GM21381 (cell line): ENCODE data around the gene BOK.
"Not testable (repeated sequence)": the region's sequence is repeated elsewhere in the genome, so short reads cannot be mapped to it uniquely, and the experiment has no call there.

ENCODE experiments used
- ATAC-seq: cut with Tn5 transposase; IDR thresholded peaks from one replicate; pipeline ENCODE4 v1.9.1; 2021; ENCODE audit warnings: mild to moderate bottlenecking, moderate library complexity; ENCODE audit not compliant: unreplicated experiment

BOK gene

GRCh38 chr2:241571821-241572620, 13.5 kb downstream of the BOK start:
- ATAC-seq = no peak

- not testable (repeated sequence) for ATAC-seq
These were observed 14.5 kb downstream of the BOK start for GRCh38 chr2:241572915-241573651.

GRCh38 chr2:241573741-241574140, 15.2 kb downstream of the BOK start:
- ATAC-seq = no peak

GRCh38 chr2:241574911-241575623, 16.5 kb downstream of the BOK start:
- ATAC-seq = no peak

- no peak for ATAC-seq
These were observed 17.2 kb downstream of the BOK start for GRCh38 chr2:241575624-241576292.

- ATAC-seq = no peak
These were observed 17.7 kb downstream of the BOK start for GRCh38 chr2:241576293-241576654.

GRCh38 chr2:241577413-241578122, 19.0 kb downstream of the BOK start:
- ATAC-seq = no peak

GRCh38 chr2:241579281-241579680, 20.7 kb downstream of the BOK start:
- ATAC-seq = no peak

GRCh38 chr2:241582328-241582727, 23.8 kb downstream of the BOK start:
- ATAC-seq = no peak

GRCh38 chr2:241582806-241583205, 24.3 kb downstream of the BOK start:
- no peak for ATAC-seq

- ATAC-seq = no peak
These were observed 25.9 kb downstream of the BOK start for GRCh38 chr2:241584436-241584835.

- no peak for ATAC-seq
These were observed 28.2 kb downstream of the BOK start for GRCh38 chr2:241586564-241587264.

GRCh38 chr2:241589863-241590262, 31.3 kb downstream of the BOK start:
- ATAC-seq = not testable (repeated sequence)

- ATAC-seq = not testable (repeated sequence)
These were observed 32.2 kb downstream of the BOK start for GRCh38 chr2:241590496-241591455.

GRCh38 chr2:241592126-241592845, 33.7 kb downstream of the BOK start:
- ATAC-seq = no peak

GRCh38 chr2:241593271-241593670, 34.7 kb downstream of the BOK start:
- no peak for ATAC-seq

- ATAC-seq = no peak
These were observed 37.1 kb downstream of the BOK start for GRCh38 chr2:241595600-241596140.

- ATAC-seq = no peak
These were observed 39.0 kb downstream of the BOK start for GRCh38 chr2:241597561-241597960.
